PC-9 (cell line): ENCODE data around the gene STK32A. TPM values are rescaled to one million over a fixed set of nuclear protein-coding genes. Genes with fewer than 3 reads are reported as not detected.

Experiments used
- BruUV-seq: library from RNA; stranded (reverse); fragments of 400-500 nt; replicated peaks from 2 replicates; lab custom pipeline; 2021; lab: Mats Ljungman, UMichigan
- CTCF ChIA-PET: fragments of 300-600 bp; sonication (Branson Sonifier 250); formaldehyde crosslinking; loops from one replicate; lab custom pipeline; 2022; ENCODE audit warnings: antibody characterized with exemption; lab: Charles Lee
- POLR2A ChIA-PET: fragments of 300-600 bp; sonication (Branson Sonifier 250); formaldehyde crosslinking; loops from one replicate; lab custom pipeline; 2022; ENCODE audit warnings: antibody characterized with exemption; ENCODE audit not compliant: unreplicated experiment; lab: Charles Lee
- DNase-seq, 2 experiments: peaks; one replicate each; pipeline versions ENCODE4 v3.0.0 to v3.0.0-alpha.2; 2015 to 2022; ENCODE audit warnings: mixed read lengths in 1 of 2
- H2AFZ ChIP-seq: fragments of 200-600 bp; sonication (generic); 2 replicates; pipeline ENCODE4 v1.8.1; 2017; ENCODE audit warnings: antibody characterized with exemption
- H3F3A ChIP-seq: fragments of 200-600 bp; sonication (generic); 2 replicates; pipeline ENCODE4 v1.8.1; 2017; ENCODE audit warnings: antibody characterized with exemption, mild to moderate bottlenecking, low read depth; ENCODE audit not compliant: insufficient read depth
- H3K27ac ChIP-seq: fragments of 200-600 bp; sonication (generic); 2 replicates; pipeline ENCODE4 v1.6.1; 2016; ENCODE audit warnings: mixed run types
- H3K27me3 ChIP-seq: fragments of 200-600 bp; sonication (generic); 2 replicates; pipeline ENCODE4 v1.6.1; 2016; ENCODE audit warnings: low read depth, mixed run types; ENCODE audit not compliant: insufficient read depth
- H3K36me3 ChIP-seq: fragments of 200-600 bp; sonication (generic); 2 replicates; pipeline ENCODE4 v1.6.1; 2016; ENCODE audit warnings: low read depth, mixed run types
- H3K4me1 ChIP-seq: fragments of 200-600 bp; sonication (generic); replicated peaks from 2 replicates; pipeline ENCODE4 v1.6.1; 2016; ENCODE audit warnings: mixed run types; ENCODE audit not compliant: insufficient read depth
- H3K4me2 ChIP-seq: fragments of 200-600 bp; sonication (generic); 2 replicates; pipeline ENCODE4 v1.6.1; 2017; ENCODE audit warnings: mixed run types
- H3K4me3 ChIP-seq: fragments of 200-600 bp; sonication (generic); 2 replicates; pipeline ENCODE4 v1.6.1; 2016; ENCODE audit warnings: mixed run types
- H3K79me2 ChIP-seq: fragments of 200-600 bp; sonication (generic); 2 replicates; pipeline ENCODE4 v1.6.1; 2017; ENCODE audit warnings: low read depth, mixed run types
- H3K9me2 ChIP-seq: fragments of 200-600 bp; sonication (generic); 2 replicates; pipeline ENCODE4 v1.8.1; 2017; ENCODE audit warnings: mild to moderate bottlenecking; ENCODE audit not compliant: insufficient read depth
- H3K9me3 ChIP-seq: fragments of 200-600 bp; sonication (generic); 2 replicates; pipeline ENCODE4 v1.8.1; 2016; ENCODE audit warnings: low read depth; ENCODE audit not compliant: insufficient read depth
- H4K20me1 ChIP-seq: fragments of 200-600 bp; sonication (generic); 2 replicates; pipeline ENCODE4 v1.8.1; 2017; ENCODE audit not compliant: insufficient read depth
- EZH2 ChIP-seq: fragments of 200-600 bp; sonication (generic); IDR thresholded peaks from 2 replicates; pipeline ENCODE4 v1.8.0; 2017; ENCODE audit warnings: antibody characterized with exemption, low read depth
- intact Hi-C: fragments of 100-400 bp; cut with micrococcal nuclease; formaldehyde crosslinking; loops from one replicate; pipeline ENCODE4 v1.10.0; 2022; ENCODE audit not compliant: unreplicated experiment
- total RNA-seq: library from RNA; stranded (reverse); gene quantifications from 2 replicates; pipeline ENCODE4 v1.2.3, GENCODE V29; 2021
- TF ChIP-seq, protein P1 (sequence below): fragments of 200-600 bp; sonication (generic); conservative IDR thresholded peaks from 2 replicates; pipeline ENCODE4 v1.6.1; 2017; ENCODE audit warnings: mixed run types, antibody characterized with exemption, mild to moderate bottlenecking, moderate library complexity

Gene STK32A
- total RNA-seq, 1 experiment from 2014 or later: not detected

DNA sequence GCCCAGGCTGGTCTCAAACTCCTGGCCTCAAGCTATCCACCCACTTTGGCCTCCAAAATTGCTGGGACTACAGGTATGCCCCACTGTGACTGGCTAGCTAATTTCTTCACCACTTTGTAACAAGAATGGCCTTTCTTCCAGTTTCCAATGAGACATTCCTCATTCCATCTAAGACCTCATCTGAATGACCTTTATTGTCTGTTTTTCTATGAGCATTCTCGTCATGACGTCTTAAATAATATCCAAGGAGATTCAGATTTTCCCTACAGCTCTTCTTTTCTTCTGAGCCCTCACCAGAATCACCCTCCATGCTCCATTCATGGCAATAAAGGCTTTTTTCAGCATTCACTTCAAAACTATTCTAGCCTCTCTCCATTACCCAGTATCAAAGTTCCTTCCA, 30.2 kb upstream of the STK32A start:
- no TSS peak for BruUV-seq
- Histone ChIP-seq H3K36me3 (no peaks in the 10 kb centered on the region), H3K27me3 (peaks cover 10% of the 10 kb centered on the region; the same call in 1 of the 2 replicates), H3K4me2 (no peak overlapping the region), H2AFZ (no peak overlapping the region), H3K4me3 (no peak overlapping the region), H3F3A (no peaks in the 10 kb centered on the region), H3K9me2 (no peaks in the 10 kb centered on the region), H3K9me3 (no peaks in the 10 kb centered on the region), H3K27ac (no peak overlapping the region), H3K79me2 (no peaks in the 10 kb centered on the region), H4K20me1 (no peaks in the 10 kb centered on the region), H3K4me1 (no peaks in the 10 kb centered on the region)
- TF ChIP-seq EZH2: no peak
- TF ChIP-seq, protein P1, sequence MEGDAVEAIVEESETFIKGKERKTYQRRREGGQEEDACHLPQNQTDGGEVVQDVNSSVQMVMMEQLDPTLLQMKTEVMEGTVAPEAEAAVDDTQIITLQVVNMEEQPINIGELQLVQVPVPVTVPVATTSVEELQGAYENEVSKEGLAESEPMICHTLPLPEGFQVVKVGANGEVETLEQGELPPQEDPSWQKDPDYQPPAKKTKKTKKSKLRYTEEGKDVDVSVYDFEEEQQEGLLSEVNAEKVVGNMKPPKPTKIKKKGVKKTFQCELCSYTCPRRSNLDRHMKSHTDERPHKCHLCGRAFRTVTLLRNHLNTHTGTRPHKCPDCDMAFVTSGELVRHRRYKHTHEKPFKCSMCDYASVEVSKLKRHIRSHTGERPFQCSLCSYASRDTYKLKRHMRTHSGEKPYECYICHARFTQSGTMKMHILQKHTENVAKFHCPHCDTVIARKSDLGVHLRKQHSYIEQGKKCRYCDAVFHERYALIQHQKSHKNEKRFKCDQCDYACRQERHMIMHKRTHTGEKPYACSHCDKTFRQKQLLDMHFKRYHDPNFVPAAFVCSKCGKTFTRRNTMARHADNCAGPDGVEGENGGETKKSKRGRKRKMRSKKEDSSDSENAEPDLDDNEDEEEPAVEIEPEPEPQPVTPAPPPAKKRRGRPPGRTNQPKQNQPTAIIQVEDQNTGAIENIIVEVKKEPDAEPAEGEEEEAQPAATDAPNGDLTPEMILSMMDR: no peak
- ChIA-PET POLR2A (no interaction called here), CTCF (interaction anchor here (0.7 kb wide), 1 partner anchor 12 kb away, joined by 3 read pairs; no protein-coding TSS in a partner anchor)
- intact Hi-C loops: no loop called here
- DNase-seq: no peak

DNA sequence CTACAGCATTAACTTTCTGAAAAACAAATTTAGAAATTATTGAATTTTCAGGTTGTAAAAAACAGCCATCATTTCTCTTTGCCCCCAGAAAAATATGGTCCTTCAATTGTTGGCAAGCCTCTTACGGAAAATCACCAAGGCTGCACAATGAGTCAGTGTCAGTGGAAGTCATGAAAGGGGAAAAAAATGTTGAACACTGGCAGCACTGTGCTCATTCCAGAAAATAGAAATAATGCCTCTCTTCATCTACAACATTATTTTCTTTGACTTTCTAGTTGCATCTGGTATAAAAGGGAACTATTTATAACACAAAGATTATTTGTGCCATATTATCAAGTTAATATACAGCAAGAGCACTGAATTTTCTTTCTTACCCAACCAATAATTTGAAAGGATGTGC, 26.7 kb upstream of the STK32A start:
- Histone ChIP-seq H3K4me2 (no peak overlapping the region), H3K9me3 (no peaks in the 10 kb centered on the region), H3K4me1 (no peaks in the 10 kb centered on the region), H3K36me3 (no peaks in the 10 kb centered on the region), H3K27me3 (no peaks in the 10 kb centered on the region), H3K4me3 (no peak overlapping the region), H3K79me2 (no peaks in the 10 kb centered on the region), H3F3A (no peaks in the 10 kb centered on the region), H2AFZ (no peak overlapping the region), H4K20me1 (no peaks in the 10 kb centered on the region), H3K9me2 (no peaks in the 10 kb centered on the region; the same call in 1 of the 2 replicates), H3K27ac (no peak overlapping the region)
- TF ChIP-seq EZH2: no peak
- TF ChIP-seq, protein P1: no peak
- BruUV-seq: no TSS peak
- DNase-seq: no peak
- POLR2A ChIA-PET: no interaction called here
- CTCF ChIA-PET: no interaction called here
- intact Hi-C loops: no loop called here

DNA sequence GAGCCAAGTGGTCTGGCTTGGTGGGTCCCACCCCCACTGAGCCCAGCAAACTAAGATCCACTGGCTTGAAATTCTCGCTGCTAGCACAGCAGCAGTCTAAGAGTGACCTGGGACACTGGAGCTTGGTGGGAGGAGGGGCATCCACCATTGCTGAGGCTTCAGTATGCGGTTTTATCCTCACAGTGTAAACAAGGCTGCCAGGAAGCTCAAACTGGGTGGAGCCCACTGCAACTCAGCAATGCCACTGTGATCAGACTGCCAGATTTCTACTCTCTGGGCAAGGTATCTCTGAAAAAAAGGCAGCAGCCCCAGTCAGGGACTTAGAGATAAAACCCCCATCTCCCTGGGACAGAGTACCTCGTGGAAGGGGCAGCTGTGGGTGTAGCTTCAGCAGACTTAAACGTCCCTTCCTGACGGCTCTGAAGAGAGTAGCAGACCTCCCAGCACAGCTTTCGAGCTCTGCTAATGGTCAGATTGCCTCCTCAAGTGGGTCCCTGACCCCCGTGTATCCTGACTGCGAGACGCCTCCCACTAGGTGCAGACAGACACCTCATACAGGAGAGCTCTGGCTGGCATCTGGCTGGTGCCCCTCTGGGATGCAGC, 18.2 kb upstream of the STK32A start:
- ChIA-PET POLR2A (no interaction called here), CTCF (no interaction called here)
- no peak overlapping the region for H3K27ac ChIP-seq
- H3K9me2 ChIP-seq: no peaks in the 10 kb centered on the region; the same call in 1 of the 2 replicates
- H3K36me3 ChIP-seq: no peaks in the 10 kb centered on the region
- BruUV-seq: no TSS peak
- DNase-seq: no peak
- no peaks in the 10 kb centered on the region for H3K27me3 ChIP-seq
- no peaks in the 10 kb centered on the region for H3K9me3 ChIP-seq
- H3K4me3 ChIP-seq: no peak overlapping the region
- no peaks in the 10 kb centered on the region for H3K4me1 ChIP-seq
- intact Hi-C loops: no loop called here
- no peak overlapping the region for H3K4me2 ChIP-seq
- H2AFZ ChIP-seq: no peak overlapping the region; the same call in 1 of the 2 replicates
- no peaks in the 10 kb centered on the region for H4K20me1 ChIP-seq
- H3F3A ChIP-seq: no peaks in the 10 kb centered on the region
- H3K79me2 ChIP-seq: no peaks in the 10 kb centered on the region
- TF ChIP-seq, protein P1: no peak
- no peak for TF ChIP-seq EZH2
